SK-N-SH (cell line): Measurements from ENCODE around the gene SNRPD2. TPM values are rescaled to one million over a fixed set of nuclear protein-coding genes. Genes with fewer than 3 reads are reported as not detected.

Source experiments
- CTCF ChIA-PET: fragments of 300-600, 350-600 bp; formaldehyde crosslinking; extraction: SDS; loops from one replicate; lab custom pipeline; 2021; lab: Yijun Ruan, JAX
- POLR2A ChIA-PET: fragments of 350-600 bp; sonication (Branson Sonifier 250); formaldehyde crosslinking; extraction: SDS; loops from one replicate; lab custom pipeline; 2020; ENCODE audit warnings: antibody characterized with exemption, inconsistent platforms; lab: Yijun Ruan, JAX
- DNase-seq: peaks from one replicate; pipeline ENCODE4 v3.0.0; 2012
- H2AFZ ChIP-seq: fragments of 200-600 bp; sonication (generic); 2 replicates; pipeline ENCODE4 v1.8.1; 2016; ENCODE audit warnings: antibody characterized with exemption, mild to moderate bottlenecking, low read depth
- H3F3A ChIP-seq: fragments of 200-600 bp; sonication (generic); replicated peaks from 2 replicates; pipeline ENCODE3; 2016; ENCODE audit warnings: antibody characterized with exemption, mild to moderate bottlenecking; ENCODE audit not compliant: insufficient read depth
- H3K27ac ChIP-seq, 2 experiments: fragments of 200-500 bp in 1 of 2; fragments of 200-600 bp in 1 of 2; sonication (Bioruptor generic) in 1 of 2; sonication (generic), shearing (Covaris generic) in 1 of 2; 2 replicates each; pipeline versions ENCODE4 v1.5.1 to v1.6.1; 2014 to 2016; ENCODE audit warnings: low read depth in 2 of 2, inconsistent platforms in 1 of 2, low read length in 1 of 2, mild to moderate bottlenecking in 1 of 2, mixed read lengths in 1 of 2
- H3K27me3 ChIP-seq: fragments of 200-600 bp; sonication (generic), shearing (Covaris generic); 2 replicates; pipeline ENCODE4 v1.6.1; 2016; ENCODE audit warnings: mixed run types; ENCODE audit not compliant: insufficient read depth
- H3K36me3 ChIP-seq, 2 experiments: fragments of 200-500 bp in 1 of 2; fragments of 200-600 bp in 1 of 2; sonication (Bioruptor generic) in 1 of 2; sonication (generic) in 1 of 2; replicated peaks in 1 of 2; 2 replicates each; pipeline versions ENCODE3 to v1.5.1; 2014 to 2016; ENCODE audit warnings: low read length in 1 of 2, mild to moderate bottlenecking in 1 of 2; ENCODE audit not compliant: insufficient read depth in 2 of 2, control insufficient read depth in 1 of 2
- H3K4me1 ChIP-seq, 2 experiments: fragments of 200-500 bp in 1 of 2; fragments of 200-600 bp in 1 of 2; sonication (Bioruptor generic) in 1 of 2; sonication (generic), shearing (Covaris generic) in 1 of 2; 2 replicates each; pipeline versions ENCODE4 v1.5.1 to v1.6.1; 2014 to 2016; ENCODE audit warnings: low read depth in 1 of 2, low read length in 1 of 2, mixed run types in 1 of 2; ENCODE audit not compliant: insufficient read depth in 2 of 2, control insufficient read depth in 1 of 2
- H3K4me2 ChIP-seq: fragments of 200-600 bp; sonication (generic), shearing (Covaris generic); 2 replicates; pipeline ENCODE4 v1.6.1; 2017; ENCODE audit warnings: mixed run types
- H3K4me3 ChIP-seq, 2 experiments: fragments of 200-500 bp in 1 of 2; fragments of 200-600 bp in 1 of 2; sonication (Bioruptor generic) in 1 of 2; sonication (generic), shearing (Covaris generic) in 1 of 2; 2 replicates each; pipeline versions ENCODE4 v1.5.1 to v1.8.1; 2014 to 2016; ENCODE audit warnings: low read depth in 2 of 2, inconsistent platforms in 1 of 2, low read length in 1 of 2, mild to moderate bottlenecking in 1 of 2, mixed read lengths in 1 of 2, moderate library complexity in 1 of 2
- H3K79me2 ChIP-seq: fragments of 200-600 bp; sonication (generic); 2 replicates; pipeline ENCODE4 v1.8.1; 2017; ENCODE audit warnings: mild to moderate bottlenecking; ENCODE audit not compliant: insufficient read depth
- H3K9ac ChIP-seq: fragments of 200-600 bp; sonication (generic); 2 replicates; pipeline ENCODE4 v1.6.1; 2017; ENCODE audit warnings: mixed run types
- H3K9me2 ChIP-seq: fragments of 200-600 bp; sonication (generic); 2 replicates; pipeline ENCODE4 v1.6.1; 2017; ENCODE audit warnings: mixed run types
- H3K9me3 ChIP-seq: fragments of 200-600 bp; sonication (generic); 2 replicates; pipeline ENCODE4 v1.6.1; 2017; ENCODE audit warnings: mixed run types, mild to moderate bottlenecking, moderate library complexity
- H4K20me1 ChIP-seq: fragments of 200-600 bp; sonication (generic); 2 replicates; pipeline ENCODE4 v1.6.1; 2017; ENCODE audit warnings: mild to moderate bottlenecking, mixed run types; ENCODE audit not compliant: insufficient read depth
- EP300 ChIP-seq, 2 experiments: IDR thresholded peaks; 2 replicates each; pipeline versions ENCODE4 v1.4.0 to v1.6.1; 2012; ENCODE audit warnings: borderline replicate concordance in 1 of 2, low read depth in 1 of 2, low read length in 1 of 2
- EZH2phosphoT487 ChIP-seq: fragments of 200-600 bp; sonication (generic); IDR thresholded peaks from 2 replicates; pipeline ENCODE4 v1.6.1; 2017; ENCODE audit warnings: low read depth, mixed run types, mild to moderate bottlenecking, antibody characterized with exemption, moderate library complexity, borderline replicate concordance
- FOSL2 ChIP-seq: IDR thresholded peaks from 2 replicates; pipeline ENCODE4 v1.4.0; 2012; ENCODE audit warnings: low read depth, mild to moderate bottlenecking, moderate library complexity, borderline replicate concordance
- FOXM1 ChIP-seq: IDR thresholded peaks from 2 replicates; pipeline ENCODE4 v1.4.0; 2012; ENCODE audit warnings: low read depth, mild to moderate bottlenecking
- GABPA ChIP-seq: IDR thresholded peaks from 2 replicates; pipeline ENCODE4 v1.4.0; 2012; ENCODE audit warnings: low read depth, mild to moderate bottlenecking
- GATA2 ChIP-seq: sonication (generic); formaldehyde crosslinking; IDR thresholded peaks from 2 replicates; pipeline ENCODE4 v1.5.0; 2020; ENCODE audit warnings: mild to moderate bottlenecking, missing genetic modification reagents
- JUND ChIP-seq: IDR thresholded peaks from 2 replicates; pipeline ENCODE4 v1.4.0; 2012
- MEF2A ChIP-seq: IDR thresholded peaks from 2 replicates; pipeline ENCODE4 v1.4.0; 2012; ENCODE audit warnings: low read depth, borderline replicate concordance
- MXI1 ChIP-seq: IDR thresholded peaks from 2 replicates; pipeline ENCODE4 v1.6.1; 2012; ENCODE audit warnings: mild to moderate bottlenecking, low read depth, low read length, improper control_type of control experiment
- NRF1 ChIP-seq: IDR thresholded peaks from 2 replicates; pipeline ENCODE4 v1.6.1; 2012; ENCODE audit warnings: low read depth, mild to moderate bottlenecking, low read length
- POLR2AphosphoS5 ChIP-seq: IDR thresholded peaks from 2 replicates; pipeline ENCODE4 v1.6.1; 2012; ENCODE audit warnings: low read depth, low read length
- RAD21 ChIP-seq: IDR thresholded peaks from 2 replicates; pipeline ENCODE4 v1.6.1; 2012; ENCODE audit warnings: mild to moderate bottlenecking, low read length
- RCOR1 ChIP-seq: fragments of 150-350 bp; IDR thresholded peaks from 2 replicates; pipeline ENCODE4 v1.6.1; 2017; ENCODE audit warnings: antibody characterized with exemption, low read length
- RFX5 ChIP-seq: IDR thresholded peaks from 2 replicates; pipeline ENCODE4 v1.6.1; 2012; ENCODE audit warnings: mild to moderate bottlenecking, improper control_type of control experiment, low read length
- RXRA ChIP-seq: IDR thresholded peaks from 2 replicates; pipeline ENCODE4 v1.4.0; 2012; ENCODE audit warnings: low read depth, mild to moderate bottlenecking, borderline replicate concordance
- SIN3A ChIP-seq: IDR thresholded peaks from 2 replicates; pipeline ENCODE4 v1.6.1; 2012; ENCODE audit warnings: low read depth, mild to moderate bottlenecking, low read length, moderate library complexity, borderline replicate concordance
- SMC3 ChIP-seq: IDR thresholded peaks from 2 replicates; pipeline ENCODE4 v1.6.1; 2012; ENCODE audit warnings: low read depth, low read length, improper control_type of control experiment
- TAF1 ChIP-seq: IDR thresholded peaks from 2 replicates; pipeline ENCODE4 v1.6.1; 2012; ENCODE audit warnings: low read depth, mild to moderate bottlenecking, low read length, moderate library complexity, borderline replicate concordance
- WGBS: methylation state at CpG from one replicate; pipeline ENCODE4 v1.1.6; 2017; ENCODE audit warnings: low lambda C conversion rate; 5-methylcytosine and 5-hydroxymethylcytosine counted together
- polyA plus RNA-seq, 3 experiments: library from polyadenylated mRNA; depleted of rRNA; stranded (reverse); fragments of >200 nt; gene quantifications; 2 replicates each; pipeline ENCODE4 v1.2.3, GENCODE V29; 2012
- TF ChIP-seq, protein P1 (sequence below): fragments of 150-350 bp; IDR thresholded peaks from 2 replicates; pipeline ENCODE4 v1.6.1; 2017; ENCODE audit warnings: antibody characterized with exemption, low read length, low read depth, borderline replicate concordance
- TF ChIP-seq, protein P2 (sequence below): fragments of 150-350 bp; IDR thresholded peaks from 2 replicates; pipeline ENCODE4 v1.6.1; 2016; ENCODE audit warnings: mild to moderate bottlenecking, low read depth, low read length
- TF ChIP-seq, protein P3 (sequence below): IDR thresholded peaks from 2 replicates; pipeline ENCODE4 v1.6.1; 2012; ENCODE audit warnings: mild to moderate bottlenecking, low read depth, low read length, moderate library complexity
- TF ChIP-seq, protein P4 (sequence below): IDR thresholded peaks from 2 replicates; pipeline ENCODE4 v1.4.0; 2012; ENCODE audit warnings: low read depth
- TF ChIP-seq, protein P5 (sequence below): IDR thresholded peaks from 2 replicates; pipeline ENCODE4 v1.4.0; 2012; ENCODE audit warnings: low read depth, borderline replicate concordance

SNRPD2 gene
- polyA plus RNA-seq, 1 of the 3 experiments (the other 2 are of a cell fraction), result 1,248 TPM

DNA sequence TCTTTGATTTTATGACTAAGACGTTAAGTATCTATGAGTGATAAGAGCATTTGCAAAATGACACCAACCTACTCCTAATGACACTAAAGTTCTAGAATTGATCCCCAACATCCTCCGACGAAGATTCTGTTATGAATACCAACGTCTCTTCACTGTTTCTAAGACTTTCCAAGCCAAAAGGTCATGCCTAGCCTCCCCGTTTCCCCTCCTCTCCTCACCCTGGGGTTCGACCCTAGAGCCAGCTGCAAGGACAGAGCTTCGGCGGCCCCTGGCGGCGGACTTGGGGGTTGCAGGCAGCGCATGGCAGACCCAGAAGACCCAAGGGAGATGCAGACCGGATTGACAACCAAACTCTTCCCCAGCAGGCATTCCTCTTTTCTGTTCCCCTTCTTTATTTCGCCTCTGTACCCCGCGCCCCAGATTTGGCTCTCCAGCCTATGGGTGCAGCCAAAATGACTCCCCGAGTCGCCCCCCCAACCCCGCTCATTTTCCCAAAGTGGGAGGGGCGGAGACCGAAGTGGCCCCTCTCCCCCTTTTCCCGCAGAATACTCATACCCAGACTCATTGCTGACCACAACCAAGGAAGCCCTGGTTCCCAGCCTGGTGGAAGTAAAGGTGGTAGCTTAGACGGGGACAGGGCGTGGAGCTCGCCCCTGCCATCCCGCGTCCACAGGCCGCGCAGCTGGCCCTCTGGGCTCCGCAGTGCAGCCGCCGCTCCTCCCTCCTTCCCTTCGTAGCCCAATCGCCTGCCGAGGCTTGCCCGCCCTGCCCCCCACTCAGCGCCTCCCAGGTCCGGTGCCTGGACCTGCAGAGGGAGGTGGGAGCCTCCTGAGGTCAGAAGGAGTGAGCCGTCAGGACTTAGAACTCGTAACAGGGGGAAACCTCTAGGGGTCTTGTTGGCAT is 48.5 kb downstream of the SNRPD2 start:
- ChIA-PET CTCF (interaction anchor here (0.6 to 5.4 kb wide), 41 partner anchors 10 to 204 kb away, joined by 3 to 53 read pairs (median 4); partner anchors contain the start of genes GIPR, GPR4, OPA3 and QPCTL), POLR2A (interaction anchor here (0.6 to 1.8 kb wide), 4 partner anchors 17 to 49 kb away, joined by 3 to 8 read pairs (median 3); partner anchors contain the start of genes QPCTL and SNRPD2)
- no peaks in the 10 kb centered on the region for H3K36me3 ChIP-seq
- H3K4me3 ChIP-seq, result peak overlapping the region; percentile 59 to 65
- H2AFZ ChIP-seq, result peak overlapping the region; percentile 35; the same call in 1 of the 2 replicates
- no peaks in the 10 kb centered on the region for H3K9me2 ChIP-seq
- peaks cover 12% of the 10 kb centered on the region for H3F3A ChIP-seq
- peak overlapping the region in 1 of 2 experiments; percentile 85; a peak in 2 of 4 replicates for H3K27ac ChIP-seq
- no peaks in the 10 kb centered on the region for H4K20me1 ChIP-seq
- 12% methylated on average over 35 of the region's 39 CpGs for WGBS
- H3K27me3 ChIP-seq, result no peaks in the 10 kb centered on the region
- H3K4me1 ChIP-seq, result peaks cover 6 to 17% of the 10 kb centered on the region in 2 experiments; a peak in 1 of 4 replicates
- peak overlapping the region; percentile 85 for H3K4me2 ChIP-seq
- DNase-seq, result peak; percentile 94
- H3K79me2 ChIP-seq, result no peaks in the 10 kb centered on the region
- H3K9me3 ChIP-seq, result no peaks in the 10 kb centered on the region
- H3K9ac ChIP-seq, result peak overlapping the region; percentile 25; the same call in 1 of the 2 replicates
- TF ChIP-seq, protein P1, sequence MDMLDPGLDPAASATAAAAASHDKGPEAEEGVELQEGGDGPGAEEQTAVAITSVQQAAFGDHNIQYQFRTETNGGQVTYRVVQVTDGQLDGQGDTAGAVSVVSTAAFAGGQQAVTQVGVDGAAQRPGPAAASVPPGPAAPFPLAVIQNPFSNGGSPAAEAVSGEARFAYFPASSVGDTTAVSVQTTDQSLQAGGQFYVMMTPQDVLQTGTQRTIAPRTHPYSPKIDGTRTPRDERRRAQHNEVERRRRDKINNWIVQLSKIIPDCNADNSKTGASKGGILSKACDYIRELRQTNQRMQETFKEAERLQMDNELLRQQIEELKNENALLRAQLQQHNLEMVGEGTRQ, result no peak
- TF ChIP-seq, protein P2, sequence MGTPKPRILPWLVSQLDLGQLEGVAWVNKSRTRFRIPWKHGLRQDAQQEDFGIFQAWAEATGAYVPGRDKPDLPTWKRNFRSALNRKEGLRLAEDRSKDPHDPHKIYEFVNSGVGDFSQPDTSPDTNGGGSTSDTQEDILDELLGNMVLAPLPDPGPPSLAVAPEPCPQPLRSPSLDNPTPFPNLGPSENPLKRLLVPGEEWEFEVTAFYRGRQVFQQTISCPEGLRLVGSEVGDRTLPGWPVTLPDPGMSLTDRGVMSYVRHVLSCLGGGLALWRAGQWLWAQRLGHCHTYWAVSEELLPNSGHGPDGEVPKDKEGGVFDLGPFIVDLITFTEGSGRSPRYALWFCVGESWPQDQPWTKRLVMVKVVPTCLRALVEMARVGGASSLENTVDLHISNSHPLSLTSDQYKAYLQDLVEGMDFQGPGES, result no peak
- TF ChIP-seq FOXM1 (no peak), GABPA (no peak), MXI1 (no peak; the same call in 1 of the 2 replicates), TAF1 (0 out of 2 replicates have a peak, but pooled peaks have one; percentile 18), SIN3A (no peak), POLR2AphosphoS5 (no peak), RFX5 (no peak), MEF2A (no peak), SMC3 (peak; percentile 83), EP300 (IDR thresholded peaks at IDR 0.05; ENCODE audit: borderline replicate concordance in 1 of 2, low read depth in 1 of 2, low read length in 1 of 2) (no peak), GATA2 (CRISPR knock-in tag) (no peak), JUND (no peak), NRF1 (no peak), RXRA (no peak), RCOR1 (0 out of 2 replicates have a peak, but pooled peaks have one; percentile 15), EZH2phosphoT487 (no peak), RAD21 (peak; percentile 97), FOSL2 (0 out of 2 replicates have a peak, but pooled peaks have one; percentile 20)
- TF ChIP-seq, protein P3, sequence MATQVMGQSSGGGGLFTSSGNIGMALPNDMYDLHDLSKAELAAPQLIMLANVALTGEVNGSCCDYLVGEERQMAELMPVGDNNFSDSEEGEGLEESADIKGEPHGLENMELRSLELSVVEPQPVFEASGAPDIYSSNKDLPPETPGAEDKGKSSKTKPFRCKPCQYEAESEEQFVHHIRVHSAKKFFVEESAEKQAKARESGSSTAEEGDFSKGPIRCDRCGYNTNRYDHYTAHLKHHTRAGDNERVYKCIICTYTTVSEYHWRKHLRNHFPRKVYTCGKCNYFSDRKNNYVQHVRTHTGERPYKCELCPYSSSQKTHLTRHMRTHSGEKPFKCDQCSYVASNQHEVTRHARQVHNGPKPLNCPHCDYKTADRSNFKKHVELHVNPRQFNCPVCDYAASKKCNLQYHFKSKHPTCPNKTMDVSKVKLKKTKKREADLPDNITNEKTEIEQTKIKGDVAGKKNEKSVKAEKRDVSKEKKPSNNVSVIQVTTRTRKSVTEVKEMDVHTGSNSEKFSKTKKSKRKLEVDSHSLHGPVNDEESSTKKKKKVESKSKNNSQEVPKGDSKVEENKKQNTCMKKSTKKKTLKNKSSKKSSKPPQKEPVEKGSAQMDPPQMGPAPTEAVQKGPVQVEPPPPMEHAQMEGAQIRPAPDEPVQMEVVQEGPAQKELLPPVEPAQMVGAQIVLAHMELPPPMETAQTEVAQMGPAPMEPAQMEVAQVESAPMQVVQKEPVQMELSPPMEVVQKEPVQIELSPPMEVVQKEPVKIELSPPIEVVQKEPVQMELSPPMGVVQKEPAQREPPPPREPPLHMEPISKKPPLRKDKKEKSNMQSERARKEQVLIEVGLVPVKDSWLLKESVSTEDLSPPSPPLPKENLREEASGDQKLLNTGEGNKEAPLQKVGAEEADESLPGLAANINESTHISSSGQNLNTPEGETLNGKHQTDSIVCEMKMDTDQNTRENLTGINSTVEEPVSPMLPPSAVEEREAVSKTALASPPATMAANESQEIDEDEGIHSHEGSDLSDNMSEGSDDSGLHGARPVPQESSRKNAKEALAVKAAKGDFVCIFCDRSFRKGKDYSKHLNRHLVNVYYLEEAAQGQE, result 0 out of 2 replicates have a peak, but pooled peaks have one; percentile 51
- TF ChIP-seq, protein P4, sequence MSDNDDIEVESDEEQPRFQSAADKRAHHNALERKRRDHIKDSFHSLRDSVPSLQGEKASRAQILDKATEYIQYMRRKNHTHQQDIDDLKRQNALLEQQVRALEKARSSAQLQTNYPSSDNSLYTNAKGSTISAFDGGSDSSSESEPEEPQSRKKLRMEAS, result no peak
- TF ChIP-seq, protein P5, sequence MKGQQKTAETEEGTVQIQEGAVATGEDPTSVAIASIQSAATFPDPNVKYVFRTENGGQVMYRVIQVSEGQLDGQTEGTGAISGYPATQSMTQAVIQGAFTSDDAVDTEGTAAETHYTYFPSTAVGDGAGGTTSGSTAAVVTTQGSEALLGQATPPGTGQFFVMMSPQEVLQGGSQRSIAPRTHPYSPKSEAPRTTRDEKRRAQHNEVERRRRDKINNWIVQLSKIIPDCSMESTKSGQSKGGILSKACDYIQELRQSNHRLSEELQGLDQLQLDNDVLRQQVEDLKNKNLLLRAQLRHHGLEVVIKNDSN, result no peak
